ENCODE data around the gene FAM13A.

GRCh38 chr4:88827442-88827841, 229.5 kb downstream of the FAM13A start:
- TF ChIP-seq, protein P1, sequence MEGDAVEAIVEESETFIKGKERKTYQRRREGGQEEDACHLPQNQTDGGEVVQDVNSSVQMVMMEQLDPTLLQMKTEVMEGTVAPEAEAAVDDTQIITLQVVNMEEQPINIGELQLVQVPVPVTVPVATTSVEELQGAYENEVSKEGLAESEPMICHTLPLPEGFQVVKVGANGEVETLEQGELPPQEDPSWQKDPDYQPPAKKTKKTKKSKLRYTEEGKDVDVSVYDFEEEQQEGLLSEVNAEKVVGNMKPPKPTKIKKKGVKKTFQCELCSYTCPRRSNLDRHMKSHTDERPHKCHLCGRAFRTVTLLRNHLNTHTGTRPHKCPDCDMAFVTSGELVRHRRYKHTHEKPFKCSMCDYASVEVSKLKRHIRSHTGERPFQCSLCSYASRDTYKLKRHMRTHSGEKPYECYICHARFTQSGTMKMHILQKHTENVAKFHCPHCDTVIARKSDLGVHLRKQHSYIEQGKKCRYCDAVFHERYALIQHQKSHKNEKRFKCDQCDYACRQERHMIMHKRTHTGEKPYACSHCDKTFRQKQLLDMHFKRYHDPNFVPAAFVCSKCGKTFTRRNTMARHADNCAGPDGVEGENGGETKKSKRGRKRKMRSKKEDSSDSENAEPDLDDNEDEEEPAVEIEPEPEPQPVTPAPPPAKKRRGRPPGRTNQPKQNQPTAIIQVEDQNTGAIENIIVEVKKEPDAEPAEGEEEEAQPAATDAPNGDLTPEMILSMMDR (IDR thresholded peaks at IDR 0.05 in 8 of 11, conservative IDR thresholded peaks at IDR 0.05 in 3 of 11) = no peak
- TF ChIP-seq POLR2AphosphoS5 (IDR thresholded peaks at IDR 0.05) = no peak
- TF ChIP-seq POLR2A (IDR thresholded peaks at IDR 0.05) = no peak
